Upper lobe of left lung (tissue), 6 donors: Measurements from ENCODE around the gene RMND5A. TPM values are rescaled to one million over a fixed set of nuclear protein-coding genes. Genes with fewer than 3 reads are reported as not detected.

Experiments
- ATAC-seq, 2 donors: fragments of 200-7000 bp; cut with Tn5 transposase; one replicate each; pipeline ENCODE4 v1.9.1; 2022; ENCODE audit warnings: mild to moderate bottlenecking in 2 of 2, moderate library complexity in 2 of 2; ENCODE audit not compliant: low FRiP score in 2 of 2
- DNase-seq, 2 donors: peaks; one replicate each; pipeline ENCODE4 v3.0.0-alpha.2; 2019 to 2020
- H3K27ac ChIP-seq, 4 donors: fragments of 200-600 bp; sonication (generic); one replicate each; pipeline ENCODE4 v1.5.1; 2016 to 2019
- H3K27me3 ChIP-seq, 4 donors: fragments of 200-600 bp; sonication (generic); one replicate each; pipeline ENCODE4 v1.5.1; 2017 to 2019
- H3K36me3 ChIP-seq, 4 donors: fragments of 200-600 bp; sonication (generic); one replicate each; pipeline ENCODE4 v1.5.1; 2016 to 2019
- H3K4me1 ChIP-seq, 4 donors: fragments of 200-600 bp; sonication (generic); one replicate each; pipeline ENCODE4 v1.5.1; 2018 to 2019
- H3K4me3 ChIP-seq, 4 donors: fragments of 200-600 bp; sonication (generic); one replicate each; pipeline ENCODE4 v1.5.1; 2017 to 2019; ENCODE audit warnings: mild to moderate bottlenecking in 2 of 4, moderate library complexity in 1 of 4
- H3K9me3 ChIP-seq, 4 donors: fragments of 200-600 bp; sonication (generic); one replicate each; pipeline ENCODE4 v1.5.1; 2018 to 2019
- CTCF ChIP-seq, 6 experiments: fragments of 450-650 bp in 4 of 6; fragments of 200-600 bp in 2 of 6; sonication (generic) in 2 of 6; IDR thresholded peaks; one replicate each; pipeline ENCODE4 v1.5.1; 2016 to 2019; ENCODE audit warnings: antibody characterized with exemption in 6 of 6
- EP300 ChIP-seq, 4 donors: sonication (generic); formaldehyde crosslinking; IDR thresholded peaks; one replicate each; pipeline ENCODE4 v1.5.1; 2017; ENCODE audit warnings: antibody characterized with exemption in 4 of 4, control low read depth in 2 of 4
- POLR2A ChIP-seq, 4 donors: fragments of 450-650 bp; IDR thresholded peaks; one replicate each; pipeline ENCODE4 v1.5.1; 2016 to 2017; ENCODE audit warnings: antibody characterized with exemption in 4 of 4, mild to moderate bottlenecking in 2 of 4
- POLR2AphosphoS5 ChIP-seq, 2 donors: sonication (generic); formaldehyde crosslinking; IDR thresholded peaks; one replicate each; pipeline ENCODE4 v1.5.1; 2017; ENCODE audit warnings: antibody characterized with exemption in 2 of 2
- WGBS, 2 donors: methylation state at CpG; one replicate each; pipeline ENCODE4 v1.1.5; 2017 to 2018; 5-methylcytosine and 5-hydroxymethylcytosine counted together
- total RNA-seq, 6 donors: library from RNA; depleted of rRNA in 4 of 6; stranded (reverse); fragments of >200 nt in 4 of 6; gene quantifications; one replicate each; pipeline versions ENCODE4 v1.1.0 to v1.2.1, GENCODE V29; 2016 to 2021
- donor health status: DM: no; HTN: no; CAD: no; lungs with moderate emphysema.
- donor health status: DM: no; HTN: yes; CAD: no; lungs with severe emphysema.

Gene RMND5A
- total RNA-seq, 6 donors from 2014 or later, result 19.9 to 55.3 (median 26.5) TPM

GRCh38 chr2:86808315-86809161, 88.4 kb downstream of the RMND5A start:
- no peak for TF ChIP-seq EP300 (IDR thresholded peaks at IDR 0.05)
- no peak for TF ChIP-seq POLR2AphosphoS5 (IDR thresholded peaks at IDR 0.05)
- TF ChIP-seq CTCF (IDR thresholded peaks at IDR 0.05), result peak; percentile 80 to 95 (median 91)
- TF ChIP-seq POLR2A (IDR thresholded peaks at IDR 0.05), result no peak
- Histone ChIP-seq H3K4me3 (peak overlapping the region in 3 of 4 donors; percentile 30 to 48 (median 48)), H3K27ac (peak overlapping the region in 1 of 4 donors; percentile 52), H3K4me1 (peaks cover 22 to 29% (median 24%) of the 10 kb centered on the region in 4 donors), H3K9me3 (no peaks in the 10 kb centered on the region), H3K27me3 (peaks cover 0 to 23% (median 13%) of the 10 kb centered on the region in 4 donors), H3K36me3 (no peaks in the 10 kb centered on the region)
- whole genome bisulfite sequencing, 2 donors, result 16 to 22% methylated on average over 23 to 36 of the region's 36 CpGs
- DNase-seq (peak; percentile 89 to 93), ATAC-seq (peak; percentile 95 to 97)

GRCh38 chr2:86809481-86810121, 89.5 kb downstream of the RMND5A start:
- no peaks in the 10 kb centered on the region for H3K9me3 ChIP-seq
- no peak for ATAC-seq
- H3K36me3 ChIP-seq, result no peaks in the 10 kb centered on the region
- peak overlapping the region in 3 of 4 donors; percentile 4 to 20 (median 7) for H3K4me3 ChIP-seq
- DNase-seq, result peak in 1 of 2 donors; percentile 85
- peaks cover 22 to 29% (median 24%) of the 10 kb centered on the region in 4 donors for H3K4me1 ChIP-seq
- peak overlapping the region in 2 of 4 donors; percentile 4 to 26 for H3K27ac ChIP-seq
- peaks cover 0 to 23% (median 13%) of the 10 kb centered on the region in 4 donors for H3K27me3 ChIP-seq
- WGBS, 2 donors, result 25 to 35% methylated on average over 34 to 35 of the region's 43 CpGs
- TF ChIP-seq POLR2A (IDR thresholded peaks at IDR 0.05) (no peak), CTCF (IDR thresholded peaks at IDR 0.05) (no peak), EP300 (IDR thresholded peaks at IDR 0.05) (no peak), POLR2AphosphoS5 (IDR thresholded peaks at IDR 0.05) (no peak)

- Histone ChIP-seq H3K4me1 (no peaks in the 10 kb centered on the region), H3K27ac (no peak overlapping the region), H3K4me3 (no peak overlapping the region), H3K9me3 (no peaks in the 10 kb centered on the region), H3K27me3 (no peaks in the 10 kb centered on the region), H3K36me3 (no peaks in the 10 kb centered on the region)
- DNase-seq (no peak), ATAC-seq (no peak)
- TF ChIP-seq EP300 (IDR thresholded peaks at IDR 0.05) (no peak), CTCF (IDR thresholded peaks at IDR 0.05) (no peak), POLR2AphosphoS5 (IDR thresholded peaks at IDR 0.05) (no peak), POLR2A (IDR thresholded peaks at IDR 0.05) (no peak)
- 73 to 79% methylated on average over 1 of the region's 1 CpG for WGBS, 2 donors
Measured at GRCh38 chr2:86815611-86816010, 95.5 kb downstream of the RMND5A start.

GRCh38 chr2:86818114-86818801, 98.2 kb downstream of the RMND5A start:
- DNase-seq, result no peak
- Histone ChIP-seq H3K27ac (no peak overlapping the region), H3K27me3 (no peaks in the 10 kb centered on the region), H3K36me3 (no peaks in the 10 kb centered on the region), H3K4me3 (no peak overlapping the region), H3K4me1 (no peaks in the 10 kb centered on the region), H3K9me3 (peaks cover 0 to 6% (median 2%) of the 10 kb centered on the region in 4 donors)
- TF ChIP-seq EP300 (IDR thresholded peaks at IDR 0.05) (no peak), POLR2AphosphoS5 (IDR thresholded peaks at IDR 0.05) (no peak), POLR2A (IDR thresholded peaks at IDR 0.05) (no peak), CTCF (IDR thresholded peaks at IDR 0.05) (no peak)
- no peak for ATAC-seq
- WGBS, 2 donors, result 90 to 97% methylated on average over 4 of the region's 4 CpGs
